Myocyte (in vitro differentiated cells): Measurements from ENCODE around the gene PMPCB. TPM values are rescaled to one million over a fixed set of nuclear protein-coding genes. Genes with fewer than 3 reads are reported as not detected.
A peak's percentile ranks its signal among the peaks of the same experiment; 100 is the strongest.
"Not testable (repeated sequence)": the region's sequence is repeated elsewhere in the genome, so short reads cannot be mapped to it uniquely, and the experiment has no call there.

Experiments used
- DNase-seq: peaks from one replicate; pipeline ENCODE4 v3.0.0-alpha.2; 2012; ENCODE audit warnings: low read depth
- polyA plus RNA-seq: library from polyadenylated mRNA; unstranded; fragments of >200 nt; gene quantifications from one replicate; pipeline ENCODE4 v1.2.1, GENCODE V29; 2012; ENCODE audit warnings: missing spikeins
- total RNA-seq: library from RNA; depleted of rRNA; stranded (reverse); fragments of >200 nt; gene quantifications from 2 replicates; pipeline ENCODE4 v1.2.3, GENCODE V29; 2014

PMPCB gene
- 88.8 and 101 TPM in 2 replicates for total RNA-seq
- polyA plus RNA-seq, result 52.1 TPM

- peak; percentile 98 for DNase-seq
Measured at GRCh38 chr7:103296901-103297836, at the start of gene PMPCB. TSS of gene PMPCB (plus strand) at chr7:103297435. CDS start at chr7:103297460, 25 bp downstream.

DNA sequence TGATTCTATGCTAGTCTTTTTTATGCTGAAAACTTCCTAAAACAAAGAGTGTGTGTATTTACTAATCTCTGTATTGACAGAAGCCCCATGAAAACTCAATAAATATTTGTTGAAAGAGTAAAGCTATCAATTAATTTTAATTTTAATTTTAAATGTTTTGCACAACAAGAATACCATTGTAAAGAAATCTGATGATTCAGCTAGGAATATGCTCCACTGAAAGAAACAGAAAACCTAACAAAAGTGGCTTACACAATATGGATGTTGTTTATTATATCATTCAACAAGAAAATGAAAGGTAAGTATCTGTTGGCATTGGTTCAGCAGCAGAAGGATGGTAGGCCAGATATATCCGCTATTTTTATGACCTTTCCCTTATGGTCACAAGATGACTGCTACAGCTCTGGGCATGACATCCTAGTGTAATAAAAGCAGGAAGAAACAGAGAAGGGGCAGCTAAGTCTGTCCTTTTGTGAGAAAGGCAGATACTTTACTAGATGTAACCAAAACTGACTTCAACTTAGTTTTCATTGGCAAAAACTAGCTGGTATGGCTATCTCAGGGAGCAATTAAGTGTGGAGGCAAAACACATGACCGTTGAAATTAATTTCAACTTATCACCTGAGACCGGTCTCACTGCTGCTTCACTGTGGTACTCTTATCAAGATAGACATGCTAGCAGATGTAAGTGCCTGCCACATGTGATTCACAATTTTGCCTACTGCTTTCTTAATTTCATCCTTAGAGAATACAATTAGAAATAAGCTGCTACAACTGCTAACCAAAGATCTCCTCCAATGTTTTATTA, 43.3 kb upstream of the PMPCB start:
- DNase-seq, result not testable (repeated sequence)

DNA sequence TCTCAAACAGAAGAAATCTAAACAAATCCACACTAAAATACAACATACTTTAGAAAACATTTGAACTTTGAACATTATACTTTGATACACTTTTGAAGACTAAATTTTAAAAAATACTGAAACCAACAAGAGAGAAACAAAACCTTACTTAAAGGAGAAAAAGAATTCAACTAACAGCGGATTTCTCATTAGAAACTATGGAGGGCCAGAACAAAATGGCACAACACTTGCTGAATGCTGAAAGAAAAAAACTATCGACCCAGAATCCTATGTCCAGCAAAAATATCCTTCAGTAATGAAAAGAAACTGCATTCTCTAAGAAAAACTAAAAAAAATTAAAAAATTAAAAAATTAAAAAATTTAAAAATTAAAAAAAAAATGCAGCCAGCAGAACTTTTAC, 33.2 kb upstream of the PMPCB start:
- peak; percentile 4 for DNase-seq

GRCh38 chr7:103266229-103266628, 31.0 kb upstream of the PMPCB start:
- DNase-seq, result not testable (repeated sequence)

GRCh38 chr7:103273374-103273773, 23.9 kb upstream of the PMPCB start:
- DNase-seq, result not testable (repeated sequence)

GRCh38 chr7:103274867-103275266, 22.4 kb upstream of the PMPCB start:
- DNase-seq, result not testable (repeated sequence)

- not testable (repeated sequence) for DNase-seq
Measured at GRCh38 chr7:103278195-103278594, 19.0 kb upstream of the PMPCB start.

GRCh38 chr7:103279636-103279962, 17.6 kb upstream of the PMPCB start:
- DNase-seq, result peak; percentile 27

DNA sequence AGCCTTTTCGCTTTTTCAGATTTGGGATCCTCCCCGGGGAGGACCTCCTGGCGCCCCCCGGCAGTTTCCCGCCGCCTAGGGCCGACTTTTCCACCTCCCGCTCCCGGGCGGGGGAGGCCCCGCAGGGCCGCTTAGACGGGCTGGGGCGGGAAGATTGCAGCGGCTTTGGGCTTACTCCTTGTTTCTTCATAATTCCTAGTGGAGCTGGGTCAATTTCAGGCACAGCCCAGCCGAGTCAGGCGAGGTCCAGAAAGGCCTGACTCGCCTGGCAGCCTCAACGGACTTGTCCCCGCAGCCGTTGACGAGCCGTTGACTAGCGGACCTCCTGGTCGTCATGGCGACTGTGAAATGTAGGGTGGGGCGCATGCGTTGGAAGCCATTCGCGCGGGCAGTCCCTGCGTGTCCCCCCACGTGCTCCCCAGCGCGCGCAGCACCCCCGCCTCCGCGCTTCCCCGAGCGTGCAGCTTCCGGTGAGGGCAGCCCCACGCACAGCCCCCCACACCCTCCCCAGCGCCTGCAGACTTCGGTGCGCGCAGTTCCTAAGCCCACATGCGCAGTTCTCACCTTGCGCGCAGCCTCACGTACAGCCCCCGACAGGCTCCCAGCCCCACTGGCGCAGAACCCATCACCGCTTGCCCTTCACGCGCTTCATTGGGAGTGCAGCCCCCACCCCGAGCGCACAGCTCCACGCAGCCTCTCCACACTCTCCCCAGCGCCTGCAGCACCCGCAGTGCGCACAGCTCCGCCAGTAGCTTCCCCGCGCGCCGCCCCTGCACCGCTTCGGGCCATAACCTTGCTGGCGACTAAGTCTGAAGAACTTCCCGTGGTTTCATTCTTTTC, 17.1 kb upstream of the PMPCB start:
- peak; percentile 79 for DNase-seq

- peak; percentile 37 for DNase-seq
Measured at GRCh38 chr7:103280803-103281155, 16.5 kb upstream of the PMPCB start.

GRCh38 chr7:103282802-103283427, 14.3 kb upstream of the PMPCB start:
- not testable (repeated sequence) for DNase-seq

DNA sequence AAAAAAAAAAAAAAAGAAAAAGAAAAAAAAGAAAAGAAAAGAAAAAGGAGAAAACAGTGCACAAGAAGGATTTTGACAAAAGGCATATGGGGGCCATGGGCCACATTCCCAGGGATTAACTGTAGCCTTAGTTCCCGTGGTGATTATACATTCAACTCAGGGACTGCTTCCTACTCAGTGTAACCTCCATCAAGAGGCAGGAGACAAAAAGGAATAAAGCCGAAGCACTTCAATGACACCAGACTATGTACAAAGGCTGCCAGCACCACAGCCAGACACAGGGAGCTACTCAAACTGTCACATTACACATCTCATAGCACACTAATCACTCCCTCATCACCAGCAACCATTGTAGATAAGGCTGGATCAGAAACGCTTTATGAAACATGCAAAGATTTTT, 5.1 kb upstream of the PMPCB start:
- DNase-seq, result no peak

DNA sequence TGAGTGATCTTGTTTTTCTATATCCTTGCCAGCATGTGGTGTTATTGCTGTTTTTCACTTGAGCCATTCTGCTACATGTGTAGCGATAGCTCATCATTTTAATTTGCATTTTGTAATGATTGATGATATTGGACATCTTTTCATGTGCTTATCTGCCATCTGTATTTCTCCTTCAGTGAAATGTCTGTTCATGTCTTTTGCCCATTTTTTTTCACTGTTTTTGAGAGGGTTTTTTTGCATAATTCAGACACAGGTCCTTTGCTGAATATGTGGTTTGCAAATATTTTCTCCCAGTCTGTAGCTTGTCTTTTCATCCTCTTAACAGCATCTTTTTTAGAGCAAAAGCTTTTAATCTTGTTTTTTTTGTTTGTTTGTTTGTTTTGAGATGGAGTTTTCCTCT, 3.7 kb upstream of the PMPCB start:
- no peak for DNase-seq

DNA sequence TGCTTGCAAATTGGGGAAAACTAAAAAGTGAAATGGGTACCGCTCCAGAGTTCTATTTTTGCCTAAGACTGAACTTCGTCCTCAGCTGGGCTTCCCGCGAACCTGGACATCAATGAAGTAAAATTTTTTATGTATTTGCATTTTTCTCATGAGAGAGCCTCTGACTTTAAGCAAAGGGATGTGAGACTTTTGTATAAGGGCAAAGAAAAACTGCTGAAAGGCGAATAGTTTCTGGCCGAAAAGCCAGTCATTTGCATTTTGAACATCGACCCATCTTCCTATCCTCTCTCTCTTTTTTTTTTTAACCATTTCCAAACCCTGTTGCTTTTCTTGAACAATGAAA, 573 bp downstream of the PMPCB start:
- no peak for DNase-seq

- no peak for DNase-seq
Measured at GRCh38 chr7:103299660-103300059, 2.4 kb downstream of the PMPCB start.

DNA sequence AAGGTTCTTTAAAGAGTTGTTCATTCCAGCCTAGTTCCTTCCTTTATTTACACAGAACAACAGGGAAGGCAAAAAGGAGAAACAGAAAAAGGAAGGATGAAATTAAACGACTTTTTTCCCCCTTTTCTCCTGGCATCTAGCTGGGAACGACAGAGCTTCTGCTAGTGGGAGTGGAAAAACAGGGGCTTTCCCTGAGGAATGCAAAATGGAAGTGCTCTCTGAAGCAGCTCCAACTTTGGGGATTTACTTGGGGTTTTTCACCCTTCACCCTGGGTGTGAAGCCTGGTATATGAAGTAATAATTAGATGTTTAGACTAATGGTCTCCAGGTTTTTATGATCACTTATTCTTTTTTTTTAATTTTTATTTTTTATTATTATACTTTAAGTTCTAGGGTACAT, 4.2 kb downstream of the PMPCB start:
- no peak for DNase-seq

- no peak for DNase-seq
Measured at GRCh38 chr7:103307503-103308231, 10.4 kb downstream of the PMPCB start.

DNA sequence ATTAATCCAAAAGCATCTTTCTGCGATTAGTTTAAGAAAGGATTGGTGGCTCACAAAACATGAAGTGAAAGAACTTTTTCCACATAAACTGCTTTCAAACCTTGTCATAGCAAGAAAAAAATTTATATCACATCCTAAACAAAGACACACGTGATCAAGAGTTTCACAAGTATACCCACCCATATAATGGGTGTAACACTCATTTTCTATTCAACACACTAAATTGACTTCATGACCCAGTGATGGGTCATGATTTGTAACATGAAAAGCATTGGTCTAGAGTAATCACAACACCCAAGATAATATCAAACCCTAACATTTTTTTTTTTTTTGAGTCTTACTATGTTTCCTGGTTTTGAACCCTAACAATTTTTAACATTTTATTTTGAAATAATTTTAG, 17.6 kb downstream of the PMPCB start:
- DNase-seq, result no peak

GRCh38 chr7:103316380-103316941, 19.2 kb downstream of the PMPCB start:
- DNase-seq, result no peak

- no peak for DNase-seq
Measured at GRCh38 chr7:103317009-103317408, 19.8 kb downstream of the PMPCB start.
